Testis (tissue), 2 donors: Measurements from ENCODE around the gene APPL1.

Source experiments
- CTCF ChIP-seq, 3 experiments: fragments of 450-650 bp in 2 of 3; fragments of 200-600 bp in 1 of 3; sonication (generic) in 1 of 3; IDR thresholded peaks; one replicate each; pipeline ENCODE4 v1.5.1; 2016 to 2019; ENCODE audit warnings: antibody characterized with exemption in 3 of 3, mild to moderate bottlenecking in 2 of 3, moderate library complexity in 1 of 3
- POLR2A ChIP-seq: fragments of 450-650 bp; IDR thresholded peaks from one replicate; pipeline ENCODE4 v1.6.1; 2017; ENCODE audit warnings: antibody characterized with exemption, mild to moderate bottlenecking, moderate library complexity

GRCh38 chr3:57261929-57262328, 34.4 kb downstream of the APPL1 start:
- no peak for TF ChIP-seq CTCF (IDR thresholded peaks at IDR 0.05)
- TF ChIP-seq POLR2A: no peak
